Brain microvascular endothelial cell (primary cell): ENCODE data around the gene LINC01488.

Source experiments
- DNase-seq: peaks from one replicate; pipeline ENCODE4 v3.0.0-alpha.2; 2020
- H3K27ac ChIP-seq: fragments of 250-450 bp; sonication (Bioruptor Pico); 2 replicates; pipeline ENCODE4 v1.5.1; 2020; ENCODE audit warnings: mild to moderate bottlenecking, moderate library complexity
- H3K27me3 ChIP-seq: fragments of 250-450 bp; sonication (Bioruptor Pico); replicated peaks from 2 replicates; pipeline ENCODE4 v1.5.1; 2020; ENCODE audit warnings: mild to moderate bottlenecking
- H3K36me3 ChIP-seq: fragments of 250-450 bp; sonication (Bioruptor Pico); replicated peaks from 2 replicates; pipeline ENCODE4 v1.5.1; 2020; ENCODE audit warnings: mild to moderate bottlenecking
- H3K4me3 ChIP-seq: 2 replicates; pipeline ENCODE4 v1.5.1; 2011; ENCODE audit warnings: low read depth, mild to moderate bottlenecking, control low read depth, low read length, moderate library complexity
- CTCF ChIP-seq: IDR thresholded peaks from 2 replicates; pipeline ENCODE4 v1.5.1; 2011; ENCODE audit warnings: low read depth, mild to moderate bottlenecking, moderate library complexity, low read length, control low read depth, inconsistent platforms; ENCODE audit errors: missing control alignments
- in situ Hi-C: cut with HindIII; loops from 2 replicates; pipeline ENCODE4 v1.10.0; 2017; ENCODE audit warnings: low sequenced_read_pairs, low pct_ligation_motif_present

LINC01488 gene

GRCh38 chr11:69463995-69464960, 17.2 kb upstream of the LINC01488 start:
- in situ Hi-C loops = no loop called here
- Histone ChIP-seq H3K36me3 (no peaks in the 10 kb centered on the region), H3K4me3 (no peak overlapping the region), H3K27me3 (no peaks in the 10 kb centered on the region), H3K27ac (no peak overlapping the region)
- no peak for TF ChIP-seq CTCF
- no peak for DNase-seq

GRCh38 chr11:69465236-69466000, 16.0 kb upstream of the LINC01488 start:
- H3K27me3 ChIP-seq = no peaks in the 10 kb centered on the region
- no peak for DNase-seq
- H3K36me3 ChIP-seq = no peaks in the 10 kb centered on the region

GRCh38 chr11:69466039-69466438, 15.4 kb upstream of the LINC01488 start:
- Histone ChIP-seq H3K4me3 (no peak overlapping the region), H3K27me3 (no peaks in the 10 kb centered on the region), H3K27ac (no peak overlapping the region), H3K36me3 (no peaks in the 10 kb centered on the region)
- no peak for DNase-seq
- in situ Hi-C loops = no loop called here
- TF ChIP-seq CTCF = no peak

More at GRCh38 chr11:69465236-69466000, 16.0 kb upstream of the LINC01488 start:
- in situ Hi-C loops = no loop called here
- Histone ChIP-seq H3K27ac (no peak overlapping the region), H3K4me3 (no peak overlapping the region)
- TF ChIP-seq CTCF = no peak

GRCh38 chr11:69467196-69467595, 14.3 kb upstream of the LINC01488 start:
- no peak for DNase-seq
- no peaks in the 10 kb centered on the region for H3K36me3 ChIP-seq
- H3K27ac ChIP-seq = no peak overlapping the region
- in situ Hi-C loops = no loop called here
- H3K27me3 ChIP-seq = no peaks in the 10 kb centered on the region
- H3K4me3 ChIP-seq = no peak overlapping the region
- no peak for TF ChIP-seq CTCF

GRCh38 chr11:69467646-69468045, 13.8 kb upstream of the LINC01488 start:
- Histone ChIP-seq H3K36me3 (no peaks in the 10 kb centered on the region), H3K27ac (no peak overlapping the region), H3K27me3 (no peaks in the 10 kb centered on the region), H3K4me3 (no peak overlapping the region)
- DNase-seq = no peak
- in situ Hi-C loops = no loop called here
- no peak for TF ChIP-seq CTCF
